Tibial nerve (tissue), 4 donors: Measurements from ENCODE around the gene NOS1AP. TPM values are rescaled to one million over a fixed set of nuclear protein-coding genes. Genes with fewer than 3 reads are reported as not detected.

ENCODE experiments used
- small RNA-seq: library from RNA; depleted of rRNA; stranded (forward); fragments of <200 nt; gene quantifications from one replicate; pipeline ENCODE3, GENCODE V24; 2016
- total RNA-seq, 4 donors: library from RNA; depleted of rRNA; stranded (reverse); fragments of >200 nt; gene quantifications; one replicate each; pipeline ENCODE4 v1.1.0, GENCODE V29; 2016

The NOS1AP gene
- total RNA-seq, 4 donors from 2014 or later, result 2.7 to 11.2 (median 5.3) TPM

Small RNA genes lying within 50 kb of the gene (small RNA-seq; reads per million reads assigned to genes)
- gene MIR4654, result not detected
- gene MIR556, result not detected
- gene RNA5SP61, result not detected

Other genes starting within 250 kb of the NOS1AP start
- gene OLFML2B, start 45.8 kb upstream of the NOS1AP start, total RNA-seq, result 10 to 100 TPM; 18.6 to 42.3 (median 20.9) TPM